ENCODE measurements around the gene TBC1D2.

The TBC1D2 gene

GRCh38 chr9:98204692-98205091 is 50.8 kb downstream of the TBC1D2 start:
- CTCF ChIA-PET = interaction anchor here (0.8 to 4.6 kb wide), 27 partner anchors 8 to 131 kb away, joined by 3 to 25 read pairs (median 4); partner anchors contain the start of gene CORO2A
- POLR2A ChIA-PET = no interaction called here
- no peak for DNase-seq (ENCODE audit: extremely low spot score)
- no peak for TF ChIP-seq CTCF (IDR thresholded peaks at IDR 0.05; ENCODE audit: control extremely low read depth, extremely low read depth, low read depth, missing control alignments)

- DNase-seq (ENCODE audit: extremely low spot score) = no peak
- no peak for TF ChIP-seq CTCF (IDR thresholded peaks at IDR 0.05; ENCODE audit: control extremely low read depth, extremely low read depth, low read depth, missing control alignments)
- ChIA-PET POLR2A (no interaction called here), CTCF (interaction anchor here (1.0 to 4.6 kb wide), 5 partner anchors 9 to 129 kb away, joined by 3 to 25 read pairs (median 5); partner anchors contain the start of gene TRIM14)
These were observed 52.3 kb downstream of the TBC1D2 start for GRCh38 chr9:98203153-98203552.

- no peak for TF ChIP-seq CTCF (IDR thresholded peaks at IDR 0.05; ENCODE audit: control extremely low read depth, extremely low read depth, low read depth, missing control alignments)
- POLR2A ChIA-PET = no interaction called here
- CTCF ChIA-PET = interaction anchor here (1.1 to 4.6 kb wide), 2 partner anchors 14 to 105 kb away, joined by 3 to 25 read pairs; no protein-coding TSS in a partner anchor
- DNase-seq (ENCODE audit: extremely low spot score) = no peak
These were observed 53.2 kb downstream of the TBC1D2 start for GRCh38 chr9:98202252-98202651.

- no peak for DNase-seq (ENCODE audit: extremely low spot score)
- ChIA-PET CTCF (interaction anchor here (0.9 to 1.1 kb wide), 2 partner anchors 23 to 104 kb away, joined by 3 read pairs; no protein-coding TSS in a partner anchor), POLR2A (no interaction called here)
- no peak for TF ChIP-seq CTCF (IDR thresholded peaks at IDR 0.05; ENCODE audit: control extremely low read depth, extremely low read depth, low read depth, missing control alignments)
These were observed 53.7 kb downstream of the TBC1D2 start for GRCh38 chr9:98201749-98202148.

GRCh38 chr9:98201102-98201501 is 54.3 kb downstream of the TBC1D2 start:
- DNase-seq (ENCODE audit: extremely low spot score) = peak; percentile 75
- POLR2A ChIA-PET = no interaction called here
- TF ChIP-seq CTCF (IDR thresholded peaks at IDR 0.05; ENCODE audit: control extremely low read depth, extremely low read depth, low read depth, missing control alignments) = no peak
- CTCF ChIA-PET = interaction anchor here (0.9 to 1.0 kb wide), 2 partner anchors 12 to 22 kb away, joined by 3 read pairs; no protein-coding TSS in a partner anchor

GRCh38 chr9:98199388-98200033 is 55.9 kb downstream of the TBC1D2 start:
- ChIA-PET CTCF (interaction anchor here (1.2 kb wide), 1 partner anchor 577 kb away, joined by 3 read pairs; no protein-coding TSS in a partner anchor), POLR2A (no interaction called here)
- no peak for TF ChIP-seq CTCF (IDR thresholded peaks at IDR 0.05; ENCODE audit: control extremely low read depth, extremely low read depth, low read depth, missing control alignments)
- no peak for DNase-seq (ENCODE audit: extremely low spot score)
